Activated T-helper 17 cell treated with anti-CD3 and anti-CD28 coated beads, Interleukin-2, amount 50 U/mL, for 72 hours (primary cell): ENCODE results near the gene SPHK1. TPM values are rescaled to one million over a fixed set of nuclear protein-coding genes. Genes with fewer than 3 reads are reported as not detected.

ENCODE experiments used
- ATAC-seq: fragments of 150-1000 bp; cut with Tn5 transposase; replicated peaks from 2 replicates; pipeline ENCODE4 v1.10.0; 2021; ENCODE audit warnings: mild to moderate bottlenecking, moderate library complexity
- H3K27ac Mint-ChIP-seq: one replicate; pipeline ENCODE4 v1.8.0; 2022; ENCODE audit warnings: mixed read lengths
- H3K27me3 Mint-ChIP-seq: one replicate; pipeline ENCODE4 v1.8.0; 2022; ENCODE audit warnings: mixed read lengths
- H3K36me3 Mint-ChIP-seq: one replicate; pipeline ENCODE4 v1.8.0; 2022; ENCODE audit warnings: low read depth, mild to moderate bottlenecking, mixed read lengths
- H3K4me1 Mint-ChIP-seq: one replicate; pipeline ENCODE4 v1.8.0; 2022; ENCODE audit warnings: mixed read lengths
- H3K4me3 Mint-ChIP-seq: one replicate; pipeline ENCODE4 v1.8.0; 2022; ENCODE audit warnings: mild to moderate bottlenecking, mixed read lengths
- H3K9me3 Mint-ChIP-seq: one replicate; pipeline ENCODE4 v1.8.0; 2022; ENCODE audit warnings: mixed read lengths
- total RNA-seq, 2 donors: library from RNA; stranded (reverse); gene quantifications; one replicate each; pipeline ENCODE4 v1.2.3, GENCODE V29; 2022

Gene SPHK1
- total RNA-seq, 2 donors from 2014 or later, result 10.5 to 12.4 TPM

DNA sequence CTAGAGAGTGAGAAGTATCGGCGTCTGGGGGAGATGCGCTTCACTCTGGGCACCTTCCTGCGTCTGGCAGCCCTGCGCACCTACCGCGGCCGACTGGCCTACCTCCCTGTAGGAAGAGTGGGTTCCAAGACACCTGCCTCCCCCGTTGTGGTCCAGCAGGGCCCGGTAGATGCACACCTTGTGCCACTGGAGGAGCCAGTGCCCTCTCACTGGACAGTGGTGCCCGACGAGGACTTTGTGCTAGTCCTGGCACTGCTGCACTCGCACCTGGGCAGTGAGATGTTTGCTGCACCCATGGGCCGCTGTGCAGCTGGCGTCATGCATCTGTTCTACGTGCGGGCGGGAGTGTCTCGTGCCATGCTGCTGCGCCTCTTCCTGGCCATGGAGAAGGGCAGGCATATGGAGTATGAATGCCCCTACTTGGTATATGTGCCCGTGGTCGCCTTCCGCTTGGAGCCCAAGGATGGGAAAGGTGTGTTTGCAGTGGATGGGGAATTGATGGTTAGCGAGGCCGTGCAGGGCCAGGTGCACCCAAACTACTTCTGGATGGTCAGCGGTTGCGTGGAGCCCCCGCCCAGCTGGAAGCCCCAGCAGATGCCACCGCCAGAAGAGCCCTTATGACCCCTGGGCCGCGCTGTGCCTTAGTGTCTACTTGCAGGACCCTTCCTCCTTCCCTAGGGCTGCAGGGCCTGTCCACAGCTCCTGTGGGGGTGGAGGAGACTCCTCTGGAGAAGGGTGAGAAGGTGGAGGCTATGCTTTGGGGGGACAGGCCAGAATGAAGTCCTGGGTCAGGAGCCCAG is 2.8 kb downstream of the SPHK1 start:
- Mint-ChIP-seq H3K9me3 (no peaks in the 10 kb centered on the region), H3K27ac (no peak overlapping the region), H3K4me1 (no peaks in the 10 kb centered on the region), H3K36me3 (peaks cover 20% of the 10 kb centered on the region), H3K4me3 (peak overlapping the region; percentile 51), H3K27me3 (no peaks in the 10 kb centered on the region)
- ATAC-seq, result no peak

DNA sequence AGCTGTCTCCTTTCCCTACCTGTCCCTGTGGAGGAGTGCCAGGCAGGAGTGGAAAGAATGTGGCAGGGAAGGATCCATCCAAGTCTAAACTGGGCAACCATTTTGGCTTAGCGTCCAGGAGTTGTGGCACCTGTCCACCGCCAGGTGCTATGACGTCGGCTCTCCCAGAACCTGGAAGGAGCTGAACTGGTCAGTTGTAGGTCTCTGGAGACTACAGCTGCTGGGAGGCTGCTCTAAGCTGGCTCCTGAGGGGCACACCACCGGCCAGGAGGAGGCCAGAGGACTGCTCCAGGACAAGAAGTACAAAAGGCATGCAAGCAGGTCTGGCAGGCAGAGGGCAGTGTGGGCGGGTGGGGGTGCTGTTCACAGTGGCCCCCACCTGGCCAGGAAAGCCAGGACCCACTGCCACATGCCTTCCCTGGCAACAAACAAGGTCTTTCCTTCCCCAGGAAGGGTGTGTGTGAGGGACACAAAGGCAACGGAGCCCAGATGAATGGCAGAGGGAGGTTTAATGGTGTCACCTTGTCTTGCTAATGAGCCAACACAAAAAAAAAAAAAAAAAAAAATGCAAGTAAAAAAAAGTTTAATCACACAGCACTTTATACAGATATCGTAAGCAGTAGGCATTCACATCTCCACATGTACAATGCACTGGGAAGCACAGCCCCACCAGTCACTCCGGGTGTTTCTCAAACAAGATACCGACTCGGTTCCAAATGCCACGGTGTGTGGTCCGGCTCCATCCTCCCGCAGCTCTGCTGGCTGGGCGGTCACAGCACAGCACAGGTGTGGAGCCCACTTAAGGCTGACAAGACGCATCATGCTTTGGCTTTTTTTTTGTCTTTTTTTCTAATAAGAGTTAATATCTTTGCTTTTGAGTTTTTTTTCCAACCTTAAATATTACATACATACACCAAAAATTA is 4.8 kb downstream of the SPHK1 start:
- Mint-ChIP-seq H3K4me3 (no peak overlapping the region), H3K27me3 (no peaks in the 10 kb centered on the region), H3K36me3 (peaks cover 30% of the 10 kb centered on the region), H3K9me3 (no peaks in the 10 kb centered on the region), H3K4me1 (no peaks in the 10 kb centered on the region), H3K27ac (no peak overlapping the region)
- no peak for ATAC-seq

DNA sequence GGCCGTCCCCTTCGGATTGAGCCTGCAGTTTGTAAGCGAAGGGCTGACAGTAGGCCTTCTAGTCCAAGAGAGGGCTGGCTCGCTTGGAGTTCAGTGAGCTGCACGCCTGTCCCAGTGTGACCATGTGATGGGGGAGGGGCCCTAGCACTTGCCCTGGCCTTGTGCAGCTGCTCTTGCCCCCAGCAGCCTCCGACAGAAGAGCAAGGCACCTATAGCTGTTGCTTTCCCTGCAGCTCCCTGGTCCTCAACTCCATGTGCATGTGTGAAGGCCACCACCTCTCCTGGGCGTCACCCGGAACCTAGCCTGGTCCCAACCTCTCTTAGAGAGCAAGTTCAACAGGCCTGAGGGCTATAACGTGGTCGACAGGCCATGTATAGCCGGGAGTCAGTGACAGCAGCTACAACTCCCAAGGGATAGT is 5.6 kb downstream of the SPHK1 start:
- Mint-ChIP-seq H3K27ac (no peak overlapping the region), H3K36me3 (peaks cover 35% of the 10 kb centered on the region), H3K27me3 (no peaks in the 10 kb centered on the region), H3K4me1 (no peaks in the 10 kb centered on the region), H3K9me3 (no peaks in the 10 kb centered on the region), H3K4me3 (no peak overlapping the region)
- no peak for ATAC-seq

DNA sequence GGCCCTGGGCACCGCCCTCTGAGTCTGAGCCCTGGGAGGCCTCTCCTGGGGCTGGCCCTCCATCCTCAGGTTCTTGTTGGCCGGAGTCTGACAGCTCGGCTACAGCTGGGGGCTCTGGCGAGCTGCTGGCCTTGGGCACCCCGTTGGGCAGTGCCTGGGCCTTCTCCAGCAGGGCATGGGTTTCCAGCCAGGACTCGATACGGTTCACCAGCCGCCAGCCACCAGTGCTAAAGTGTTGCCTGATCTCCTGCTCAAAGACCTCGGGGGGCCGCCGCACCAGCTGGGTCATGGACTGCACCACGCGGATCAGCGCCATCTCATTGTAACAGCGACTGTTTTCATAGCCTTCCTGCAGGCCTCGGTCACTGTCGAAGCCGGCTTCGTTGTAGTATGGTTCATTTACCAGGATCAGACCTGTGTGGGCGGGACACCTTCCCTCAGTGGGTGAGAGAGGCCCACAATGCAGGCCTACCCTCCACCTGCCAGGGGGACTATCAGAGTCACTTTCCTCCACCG is 6.8 kb downstream of the SPHK1 start:
- no peaks in the 10 kb centered on the region for H3K9me3 Mint-ChIP-seq
- H3K4me1 Mint-ChIP-seq, result no peaks in the 10 kb centered on the region
- H3K36me3 Mint-ChIP-seq, result peaks cover 47% of the 10 kb centered on the region
- ATAC-seq, result no peak
- H3K4me3 Mint-ChIP-seq, result no peak overlapping the region
- no peaks in the 10 kb centered on the region for H3K27me3 Mint-ChIP-seq
- H3K27ac Mint-ChIP-seq, result no peak overlapping the region

DNA sequence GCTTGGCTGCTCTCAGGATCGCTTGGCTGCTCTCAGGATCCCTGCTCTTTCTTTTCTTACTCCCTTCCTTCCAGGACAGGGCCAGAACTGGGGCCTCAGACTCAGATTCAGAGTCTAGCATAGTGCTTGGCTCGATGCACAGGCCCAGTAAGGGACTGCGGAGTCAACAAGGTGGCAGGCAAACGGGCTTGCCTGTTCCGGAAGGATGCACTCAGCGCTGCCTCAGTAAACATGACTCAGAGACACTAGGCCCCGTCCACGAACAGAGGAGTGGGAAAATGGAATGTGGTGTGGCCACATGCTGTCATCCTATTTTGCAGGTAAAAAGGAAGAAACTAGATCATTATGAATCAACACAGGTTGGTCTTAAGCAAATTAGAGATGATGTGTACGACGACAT is 9.8 kb downstream of the SPHK1 start:
- Mint-ChIP-seq H3K27ac (no peak overlapping the region), H3K4me1 (no peaks in the 10 kb centered on the region), H3K36me3 (peaks cover 68% of the 10 kb centered on the region), H3K9me3 (no peaks in the 10 kb centered on the region), H3K27me3 (no peaks in the 10 kb centered on the region), H3K4me3 (no peak overlapping the region)
- no peak for ATAC-seq

DNA sequence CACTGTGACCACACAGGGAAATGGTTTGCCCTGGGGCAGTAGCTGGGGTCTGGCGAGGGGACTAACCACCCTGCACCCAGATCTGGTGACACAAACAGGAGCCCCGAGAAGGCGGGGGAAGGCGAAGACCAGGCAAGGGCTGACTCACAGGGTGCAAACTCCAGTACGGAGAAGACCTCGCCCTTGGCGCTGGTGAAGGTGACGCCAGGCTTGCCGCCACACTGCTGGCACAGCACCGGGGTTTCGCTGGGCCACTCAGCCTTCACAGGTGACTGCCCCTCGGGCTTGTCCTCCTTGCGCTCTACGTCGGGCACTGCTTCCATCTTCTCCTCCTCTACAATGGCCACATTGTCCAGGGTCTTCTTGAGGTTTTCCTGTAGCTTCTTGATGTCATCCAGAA is 11.6 kb downstream of the SPHK1 start:
- no peak overlapping the region for H3K4me3 Mint-ChIP-seq
- no peak for ATAC-seq

DNA sequence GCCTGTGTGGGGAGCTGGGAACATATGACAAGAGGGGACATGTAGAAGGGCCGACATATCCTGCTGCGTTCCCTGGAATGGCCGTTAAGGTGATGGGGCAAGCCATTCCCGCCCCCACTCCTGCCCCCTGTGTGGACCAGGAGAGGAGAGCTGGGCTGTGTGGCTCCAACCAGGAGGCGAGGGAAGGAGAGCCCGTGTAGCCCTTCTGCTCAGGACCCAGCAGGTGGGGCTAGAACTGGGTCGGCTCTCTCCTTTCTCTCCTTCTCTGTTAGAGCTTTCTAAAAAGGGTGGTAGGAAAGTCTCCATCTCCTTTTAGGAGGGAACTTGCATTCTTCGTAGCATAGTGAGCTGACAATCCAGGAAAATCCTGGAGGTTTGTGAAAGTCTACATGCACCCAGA is 12.8 kb downstream of the SPHK1 start:
- ATAC-seq, result no peak
- Mint-ChIP-seq H3K9me3 (no peaks in the 10 kb centered on the region), H3K4me1 (no peaks in the 10 kb centered on the region), H3K27ac (no peak overlapping the region), H3K4me3 (no peak overlapping the region), H3K36me3 (peaks cover 75% of the 10 kb centered on the region), H3K27me3 (no peaks in the 10 kb centered on the region)

More for the DNA sequence above, 11.6 kb downstream of the SPHK1 start:
- Mint-ChIP-seq H3K9me3 (no peaks in the 10 kb centered on the region), H3K27me3 (no peaks in the 10 kb centered on the region), H3K27ac (no peak overlapping the region), H3K4me1 (no peaks in the 10 kb centered on the region), H3K36me3 (peaks cover 71% of the 10 kb centered on the region)

DNA sequence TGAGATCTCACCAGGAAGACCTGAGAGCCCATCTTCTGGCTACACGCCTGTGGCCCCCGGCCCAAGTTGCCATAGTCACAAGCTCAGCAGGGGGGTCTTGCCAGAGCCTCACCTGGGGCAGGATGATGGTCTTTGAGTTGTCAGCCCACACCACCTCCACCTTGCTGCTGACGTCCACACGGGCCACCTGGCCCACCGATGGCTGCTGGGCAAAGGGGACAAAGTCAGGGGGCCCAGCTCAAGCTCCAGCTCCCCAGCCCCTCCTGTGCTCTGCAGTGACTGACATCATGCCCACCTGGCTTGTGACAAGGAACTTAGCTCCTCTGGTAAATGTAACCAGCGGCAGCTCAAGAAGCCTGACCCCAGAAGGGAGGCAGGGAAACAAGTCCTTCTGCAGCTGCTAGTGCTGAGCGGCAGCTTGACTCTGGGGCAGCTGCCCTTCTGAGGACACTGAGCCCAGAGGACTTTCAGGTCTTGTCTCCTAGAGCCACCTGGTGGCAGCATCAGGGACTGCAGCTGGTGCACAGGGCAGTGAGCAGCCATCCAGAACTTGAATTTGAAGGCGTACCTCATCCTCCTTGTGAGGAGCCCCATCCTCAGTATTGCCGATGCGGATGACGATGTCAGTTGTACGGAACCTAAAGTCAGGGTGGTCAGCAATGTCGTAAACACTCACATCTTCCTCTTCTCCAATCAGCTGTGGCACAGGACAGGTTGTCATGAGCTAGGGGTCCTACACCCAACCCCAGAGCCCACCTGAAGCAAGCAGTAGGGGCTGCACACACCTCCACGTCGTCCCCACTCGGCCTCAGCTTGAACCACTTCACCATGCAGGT is 13.5 kb downstream of the SPHK1 start:
- ATAC-seq, result peak; percentile 85
- Mint-ChIP-seq H3K27me3 (no peaks in the 10 kb centered on the region), H3K4me1 (no peaks in the 10 kb centered on the region), H3K4me3 (no peak overlapping the region), H3K9me3 (no peaks in the 10 kb centered on the region), H3K36me3 (peaks cover 82% of the 10 kb centered on the region), H3K27ac (no peak overlapping the region)

DNA sequence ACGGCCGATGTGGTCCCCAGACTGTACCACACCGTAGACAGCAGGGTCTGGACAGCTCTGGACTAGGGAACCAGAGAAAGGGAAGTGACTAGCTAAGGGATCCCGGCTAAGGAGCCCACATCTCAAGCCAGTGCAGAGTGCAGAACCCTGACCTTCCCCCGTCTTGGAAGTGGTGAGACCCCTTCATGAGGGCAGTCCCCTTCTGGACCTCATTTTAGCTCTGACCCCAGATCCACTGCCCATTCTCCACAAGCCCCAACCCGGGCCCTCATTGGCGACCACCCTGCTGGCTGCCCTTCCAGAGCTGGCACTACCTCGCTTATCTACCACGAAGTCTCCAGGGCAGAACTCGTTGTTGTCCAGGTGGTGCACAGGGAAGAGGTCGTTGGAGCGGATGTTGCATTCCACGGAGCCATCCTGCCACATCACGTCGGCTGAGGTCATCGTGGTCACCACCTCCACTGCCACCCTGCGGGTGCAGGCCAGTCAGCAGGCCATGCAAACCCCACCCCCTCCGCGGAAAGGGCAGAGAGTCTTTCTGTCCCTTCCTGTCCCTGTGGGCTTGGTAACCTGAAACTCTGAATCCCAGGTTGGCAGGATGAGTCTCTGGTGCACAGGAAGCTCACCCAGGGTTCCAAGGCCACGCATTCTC is 14.2 kb downstream of the SPHK1 start:
- Mint-ChIP-seq H3K27me3 (no peaks in the 10 kb centered on the region), H3K36me3 (peaks cover 86% of the 10 kb centered on the region), H3K4me3 (no peak overlapping the region), H3K27ac (no peak overlapping the region), H3K4me1 (no peaks in the 10 kb centered on the region), H3K9me3 (no peaks in the 10 kb centered on the region)
- peak; percentile 23 for ATAC-seq

DNA sequence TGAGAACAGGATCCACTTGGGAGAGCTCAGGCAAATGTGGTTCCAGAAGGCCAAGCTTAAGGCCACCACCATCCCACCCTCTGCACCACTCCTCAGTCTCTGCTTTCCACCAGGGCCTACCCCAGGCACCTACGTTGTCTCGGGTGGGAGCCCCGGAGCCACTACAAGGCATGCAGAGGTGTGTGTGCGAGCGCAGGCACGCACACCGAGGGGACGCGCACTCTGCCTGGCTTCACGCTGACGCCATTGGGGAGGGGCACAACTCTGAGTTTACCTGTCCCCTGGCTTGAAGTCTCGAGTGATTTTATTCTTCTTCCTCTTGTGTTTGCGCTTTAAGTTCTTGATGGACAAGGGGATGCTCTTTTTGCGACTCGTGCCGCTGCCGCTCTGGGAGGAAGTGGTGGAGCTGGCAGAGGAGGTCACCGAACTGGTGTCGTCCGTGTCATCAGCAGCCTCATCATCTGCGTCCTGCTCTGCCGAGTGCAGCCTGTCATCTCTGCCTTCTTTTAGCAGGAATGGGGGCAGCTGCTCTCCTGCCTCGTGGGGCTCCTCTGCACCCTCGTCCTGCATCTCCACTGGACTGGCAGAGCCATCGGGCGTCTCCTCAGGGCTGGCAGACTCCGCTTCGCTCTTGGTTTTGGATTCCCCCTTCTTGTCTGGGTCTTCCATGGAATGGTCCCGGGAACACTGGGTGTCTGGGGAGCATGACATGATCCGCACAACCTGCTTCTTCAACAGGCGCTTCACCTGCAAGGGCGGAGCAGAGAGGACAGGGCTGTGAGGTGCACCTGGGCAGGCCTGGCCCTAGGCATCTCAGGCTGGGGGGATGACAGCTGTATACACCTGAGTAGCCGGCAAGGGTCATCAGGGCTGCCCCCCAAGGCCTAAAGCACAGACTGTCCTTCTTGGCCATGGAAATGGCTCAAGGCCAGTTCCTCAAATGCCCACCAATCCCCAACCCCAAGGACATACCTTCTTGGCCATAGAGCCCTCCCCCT is 15.1 kb downstream of the SPHK1 start:
- no peak overlapping the region for H3K27ac Mint-ChIP-seq
- H3K27me3 Mint-ChIP-seq, result no peaks in the 10 kb centered on the region
- ATAC-seq, result no peak
- H3K36me3 Mint-ChIP-seq, result peaks cover 86% of the 10 kb centered on the region
- H3K4me1 Mint-ChIP-seq, result peaks cover 6% of the 10 kb centered on the region
- H3K4me3 Mint-ChIP-seq, result no peak overlapping the region
- H3K9me3 Mint-ChIP-seq, result no peaks in the 10 kb centered on the region

DNA sequence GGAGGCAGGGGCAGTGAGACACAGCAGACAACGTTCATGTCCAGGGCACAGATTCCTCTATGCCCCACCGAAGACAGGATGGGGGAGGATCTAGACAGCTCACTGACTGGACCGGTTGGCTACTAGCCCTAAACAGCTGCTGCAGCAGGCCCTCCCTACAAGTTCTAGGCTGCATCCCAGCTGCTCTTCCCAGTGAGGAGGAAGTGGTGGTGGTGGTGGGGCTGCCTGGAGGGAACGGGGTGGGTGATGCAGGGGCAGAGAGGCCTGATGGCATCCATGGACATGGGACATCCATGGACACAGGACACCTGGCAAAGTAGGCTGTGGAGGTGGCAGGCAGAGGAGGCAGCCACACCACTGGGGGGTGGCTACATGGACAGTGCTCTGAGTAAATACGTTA is 18.3 kb downstream of the SPHK1 start:
- peaks cover 70% of the 10 kb centered on the region for H3K36me3 Mint-ChIP-seq
- no peaks in the 10 kb centered on the region for H3K9me3 Mint-ChIP-seq
- peak overlapping the region; percentile 28 for H3K27ac Mint-ChIP-seq
- no peaks in the 10 kb centered on the region for H3K27me3 Mint-ChIP-seq
- no peak overlapping the region for H3K4me3 Mint-ChIP-seq
- peaks cover 6% of the 10 kb centered on the region for H3K4me1 Mint-ChIP-seq
- no peak for ATAC-seq

DNA sequence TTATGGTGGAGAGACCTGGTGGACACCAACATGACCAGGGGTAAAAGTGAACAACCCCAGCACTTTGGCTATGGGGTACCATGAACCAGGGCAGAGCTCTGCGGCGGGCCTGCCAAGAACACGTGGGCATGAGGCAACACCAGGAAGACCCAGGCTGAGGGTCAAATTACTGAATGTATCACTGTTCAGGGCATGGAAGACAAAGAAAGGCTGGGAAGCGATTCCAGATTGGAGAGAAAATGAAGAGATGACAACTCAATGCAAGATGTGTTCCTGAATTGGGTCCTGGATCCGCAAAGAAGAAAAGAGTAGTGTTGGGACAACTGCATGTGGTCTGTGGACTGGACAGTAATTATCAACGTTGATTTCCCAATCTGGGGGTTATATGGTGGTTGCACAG is 19.8 kb downstream of the SPHK1 start:
- H3K4me1 Mint-ChIP-seq, result peaks cover 6% of the 10 kb centered on the region
- peaks cover 56% of the 10 kb centered on the region for H3K36me3 Mint-ChIP-seq
- H3K9me3 Mint-ChIP-seq, result no peaks in the 10 kb centered on the region
- no peak overlapping the region for H3K4me3 Mint-ChIP-seq
- H3K27ac Mint-ChIP-seq, result peak overlapping the region; percentile 28
- ATAC-seq, result no peak
- no peaks in the 10 kb centered on the region for H3K27me3 Mint-ChIP-seq
